Activated CD4-positive, alpha-beta T cell treated with anti-CD3 and anti-CD28 coated beads, Interleukin-2, amount 50 U/mL, for 48 hours (primary cell): ENCODE measurements around the gene FAM25A.
"Not testable (repeated sequence)": the region's sequence is repeated elsewhere in the genome, so short reads cannot be mapped to it uniquely, and the experiment has no call there.

ENCODE experiments used
- DNase-seq, 2 experiments: peaks; one replicate each; pipeline ENCODE4 v3.0.0-alpha.2; 2020

Gene FAM25A

DNA sequence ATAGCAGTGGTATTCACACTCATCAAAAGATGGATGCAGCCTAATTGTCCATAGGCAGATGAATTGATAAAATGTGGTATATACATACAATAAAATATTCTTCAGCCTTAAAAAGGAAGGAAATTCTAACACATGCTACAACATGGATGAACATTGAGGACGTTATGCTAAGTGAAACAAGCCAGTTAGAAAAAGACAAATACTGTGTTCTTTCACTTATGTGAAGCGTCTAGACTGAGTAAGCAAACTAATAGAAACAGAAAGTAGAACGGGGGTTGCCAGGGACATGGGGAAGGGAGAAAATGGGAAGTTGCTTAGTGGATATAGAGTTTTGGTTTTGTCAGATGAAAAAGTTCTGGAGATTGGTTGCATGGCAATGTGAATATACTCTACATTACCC, 6.6 kb upstream of the FAM25A start:
- not testable (repeated sequence) for DNase-seq

DNA sequence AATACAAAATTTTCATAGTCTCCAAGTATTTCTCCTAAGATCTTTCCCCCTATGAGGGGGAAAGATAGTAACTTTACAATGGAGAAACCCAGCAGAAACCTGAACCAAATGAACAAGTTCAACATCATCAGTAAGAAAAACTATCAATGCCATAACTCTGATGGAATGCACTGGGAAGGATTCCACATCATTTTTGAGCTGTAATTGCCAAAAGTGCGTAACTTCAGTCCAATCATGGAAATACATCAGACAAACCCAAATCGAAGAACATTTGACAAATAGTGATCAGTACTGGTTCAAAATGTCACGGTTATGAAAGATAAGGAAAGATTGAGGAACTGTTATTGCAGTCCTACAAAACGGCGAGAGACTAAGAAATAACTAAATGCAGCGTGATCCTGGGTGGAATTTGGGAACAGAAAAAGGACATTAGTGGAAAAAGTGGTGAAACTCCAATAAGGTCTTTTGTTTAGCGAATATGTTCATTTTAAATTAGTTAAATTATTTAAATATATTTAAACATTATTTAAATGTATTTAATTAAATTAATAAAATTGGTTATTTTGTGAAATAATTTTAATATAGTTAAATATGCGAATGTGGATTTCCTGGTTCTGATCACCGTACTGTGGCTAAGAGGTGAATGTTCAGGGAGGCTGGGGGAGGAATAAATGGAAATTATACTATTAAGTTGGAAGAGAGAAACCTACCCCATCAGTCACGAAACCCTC, 4.9 kb upstream of the FAM25A start:
- not testable (repeated sequence) for DNase-seq

DNA sequence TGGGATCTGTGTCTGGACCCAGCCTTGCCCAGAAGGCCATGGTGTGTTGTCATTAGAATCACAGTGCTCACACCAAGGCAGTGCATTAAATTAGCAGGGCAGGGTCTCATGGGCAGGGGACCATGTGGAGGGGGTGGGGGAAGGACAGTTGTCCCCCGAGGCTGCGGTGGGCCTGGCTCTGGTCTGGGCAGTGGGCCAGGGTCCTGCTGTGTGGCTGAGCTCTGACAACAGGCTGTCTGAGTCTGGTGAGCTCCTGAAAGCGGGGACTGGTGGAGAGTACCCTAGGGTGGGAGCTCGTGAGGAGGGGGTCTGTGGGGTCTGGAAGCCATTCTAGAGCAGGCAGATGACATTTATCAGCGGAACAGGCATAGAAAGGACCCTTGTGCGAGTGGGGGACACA, 2.0 kb upstream of the FAM25A start:
- not testable (repeated sequence) for DNase-seq

DNA sequence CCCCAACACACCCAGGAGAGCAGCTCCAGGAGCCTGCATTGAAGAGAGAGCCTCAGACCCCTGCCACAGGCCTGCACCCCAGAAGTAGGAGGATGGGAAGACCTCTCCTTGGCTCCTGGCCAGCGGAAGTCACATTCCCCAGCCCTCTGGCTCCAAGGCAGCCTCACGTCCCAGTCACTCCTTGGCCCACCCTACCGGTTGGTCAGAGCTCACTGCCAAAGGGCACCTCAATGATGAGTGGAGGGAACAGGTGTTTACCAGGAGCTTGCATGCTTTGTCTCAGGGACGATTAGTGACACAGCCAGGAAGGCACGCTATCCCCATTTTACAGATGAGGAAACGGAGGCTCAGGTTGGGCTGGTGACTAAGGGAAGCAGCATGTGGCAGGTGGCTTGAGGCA, 1.0 kb upstream of the FAM25A start:
- DNase-seq: not testable (repeated sequence)

DNA sequence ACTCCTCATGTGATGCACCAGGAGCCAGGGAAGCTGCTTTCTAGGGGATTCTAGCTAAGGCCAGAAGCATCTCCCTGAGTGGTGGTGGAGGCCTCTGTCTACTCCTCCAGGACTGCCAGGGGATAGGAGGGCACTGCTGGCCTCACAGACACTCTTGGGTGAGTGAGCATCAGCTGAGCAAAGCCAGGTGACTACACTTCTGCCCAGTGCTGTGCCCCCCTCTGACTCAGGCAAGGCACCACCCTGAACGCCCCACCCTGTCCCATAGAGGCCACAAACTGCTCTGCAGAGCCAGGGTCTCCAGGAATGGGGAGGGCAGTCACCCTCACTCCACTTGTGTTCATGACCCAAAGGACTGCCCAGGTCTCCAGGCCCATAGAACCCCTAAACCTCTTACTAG, 590 bp upstream of the FAM25A start:
- not testable (repeated sequence) for DNase-seq

DNA sequence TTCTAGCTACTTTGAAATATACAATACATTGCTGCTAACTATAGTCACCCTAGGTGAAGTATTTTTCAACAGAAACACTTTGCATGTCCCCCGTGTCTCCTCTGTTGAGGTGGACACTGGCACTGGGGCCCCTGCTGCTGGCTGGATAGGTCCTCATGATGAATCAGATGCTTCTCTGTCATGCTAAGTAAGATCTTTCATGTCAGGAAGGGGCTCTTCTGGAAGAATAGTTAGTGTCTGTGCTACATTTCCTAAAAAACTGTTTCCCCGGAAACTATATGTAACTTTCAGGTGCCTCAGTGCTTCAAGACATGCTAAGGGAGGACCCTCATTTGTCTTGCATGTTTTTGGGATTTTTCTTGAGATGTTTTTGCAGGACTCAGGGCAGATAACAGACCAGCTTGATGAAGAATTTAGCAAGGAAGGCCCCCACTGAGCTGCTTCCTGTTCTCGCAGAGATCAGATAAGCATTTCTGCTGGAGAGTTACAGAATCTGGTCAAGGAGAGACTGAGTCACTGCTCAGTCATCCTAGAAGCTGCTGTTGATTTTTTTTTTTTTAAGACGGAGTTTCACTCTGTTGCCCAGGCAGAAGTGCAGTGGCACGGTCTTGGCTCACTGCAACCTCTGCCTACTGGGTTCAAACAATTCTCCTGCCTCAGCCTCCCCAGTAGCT, 5.3 kb downstream of the FAM25A start:
- peak; percentile 16 to 38 for DNase-seq

DNA sequence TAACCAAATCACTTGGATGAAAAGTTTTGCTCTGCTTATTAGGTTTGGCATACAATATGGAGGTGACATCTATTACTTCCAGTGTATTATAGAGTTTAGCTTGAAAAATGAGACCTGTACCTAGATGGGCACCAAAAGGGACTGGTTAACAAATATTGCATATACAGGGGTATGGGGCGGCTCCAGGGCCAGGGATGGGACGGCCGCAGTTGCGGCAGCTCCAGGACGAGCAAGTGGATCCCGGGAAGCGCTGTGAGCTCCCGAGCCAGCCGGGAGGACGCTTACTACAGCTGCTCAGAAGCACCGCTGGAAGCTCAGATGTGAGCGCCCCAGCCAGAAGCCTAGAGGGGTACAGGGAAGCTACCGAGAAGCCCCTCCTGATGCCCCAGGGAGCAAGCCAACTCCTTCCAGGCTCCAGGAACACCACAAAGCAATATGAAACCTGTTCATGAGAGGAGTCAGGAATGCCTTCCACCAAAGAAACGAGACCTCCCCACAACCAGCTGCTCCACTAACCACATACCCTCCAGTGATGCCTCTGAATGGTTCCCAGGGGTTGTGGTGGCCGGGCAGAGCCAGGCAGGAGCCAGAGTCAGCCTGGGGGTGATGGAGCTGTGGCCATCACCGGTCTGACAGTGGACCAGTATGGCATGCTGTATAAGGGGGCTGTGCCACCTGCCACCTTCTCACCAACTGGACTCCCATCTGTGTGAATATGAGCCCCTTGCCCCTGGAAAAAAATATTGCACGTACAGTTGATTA, 6.8 kb downstream of the FAM25A start:
- DNase-seq: not testable (repeated sequence)

DNA sequence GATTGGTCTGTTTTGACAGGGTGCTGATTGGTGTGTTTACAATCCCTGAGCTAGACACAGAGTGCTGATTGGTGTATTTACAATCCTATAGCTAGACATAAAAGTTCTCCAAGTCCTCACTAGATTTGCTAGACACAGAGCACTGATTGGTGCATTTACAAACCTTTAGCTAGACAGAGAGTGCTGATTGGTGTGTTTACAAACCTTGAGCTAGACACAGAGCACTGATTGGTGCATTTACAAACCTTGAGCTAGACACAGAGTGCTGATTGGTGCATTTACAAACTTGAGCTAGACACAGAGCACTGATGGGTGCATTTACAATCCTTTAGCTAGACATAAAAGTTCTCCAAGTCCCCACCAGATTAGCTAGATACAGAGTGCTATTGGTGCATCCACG, 10.3 kb downstream of the FAM25A start:
- not testable (repeated sequence) for DNase-seq

DNA sequence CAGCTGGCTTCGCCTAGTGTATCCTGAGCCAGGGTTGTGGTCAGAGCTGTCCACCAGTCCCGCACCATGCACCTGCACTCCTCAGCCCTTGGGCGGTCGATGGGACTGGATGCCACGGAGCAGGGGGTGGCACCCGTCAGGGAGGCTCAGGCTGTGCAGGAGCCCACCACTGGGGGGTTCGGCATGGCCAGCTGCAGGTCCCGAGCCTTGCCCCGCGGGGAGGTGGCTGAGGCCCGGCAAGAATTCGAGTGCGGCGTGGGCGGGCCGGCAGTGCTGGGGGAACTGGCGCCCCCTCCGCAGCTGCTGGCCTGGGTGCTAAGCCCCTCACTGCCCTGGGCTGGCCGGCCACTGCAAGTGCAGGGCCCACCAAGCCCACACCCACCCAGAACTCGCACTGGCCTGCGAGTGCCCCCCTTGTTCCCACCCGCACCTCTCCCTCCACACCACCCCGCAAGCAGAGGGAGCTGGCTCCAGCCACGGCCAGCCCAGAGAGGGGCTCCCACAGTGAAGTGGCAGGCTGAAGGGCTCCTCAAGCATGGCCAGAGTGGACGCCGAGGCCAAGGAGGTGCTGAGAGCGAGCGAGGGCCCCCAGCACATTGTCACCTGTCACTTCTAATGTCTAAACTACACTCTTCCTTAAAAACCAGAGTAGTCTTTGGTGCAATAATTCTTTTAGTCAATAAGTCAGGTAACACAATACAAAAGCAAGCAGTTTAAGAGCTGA, 11.0 kb downstream of the FAM25A start:
- DNase-seq: no peak

DNA sequence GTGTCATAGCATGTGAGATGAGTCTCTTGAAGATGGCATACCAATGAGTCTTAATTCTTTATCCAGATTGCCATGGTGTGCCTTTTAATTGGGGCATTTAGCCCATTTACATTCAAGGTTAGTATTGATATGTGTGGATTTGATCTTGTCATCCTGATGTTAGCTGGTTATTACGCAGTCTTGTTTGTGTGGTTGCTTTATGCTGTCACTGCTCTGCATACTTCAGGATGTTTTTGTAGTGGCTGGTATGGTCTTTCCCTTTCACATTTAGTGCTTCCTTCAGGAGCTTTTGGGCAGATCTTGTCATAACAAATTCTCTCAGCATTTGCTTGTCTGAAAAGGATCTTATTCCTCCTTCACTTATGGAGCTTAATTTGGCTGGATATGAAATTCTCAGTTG, 16.5 kb downstream of the FAM25A start:
- no peak for DNase-seq

DNA sequence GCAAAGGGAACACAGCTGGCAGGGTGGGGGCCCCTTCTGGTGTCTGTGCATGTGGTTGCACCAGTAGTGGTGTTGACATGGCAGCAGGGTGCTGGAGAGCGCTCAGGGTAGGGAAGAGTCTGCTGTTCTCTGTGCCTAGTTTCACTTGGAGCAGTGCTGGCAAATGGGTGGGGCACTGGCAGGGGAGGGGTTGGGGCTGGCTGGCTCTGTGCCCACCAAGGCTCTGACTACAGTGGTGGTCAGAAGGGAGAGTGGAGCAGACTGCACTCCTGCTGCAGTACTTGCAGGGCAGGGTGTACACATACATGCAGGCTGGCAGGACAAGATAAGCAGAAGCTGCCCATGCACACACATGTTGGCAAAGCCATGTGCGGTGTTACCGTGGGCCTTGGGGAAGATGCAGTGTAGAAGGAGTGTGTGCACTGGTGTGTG, 18.2 kb downstream of the FAM25A start:
- DNase-seq: no peak

DNA sequence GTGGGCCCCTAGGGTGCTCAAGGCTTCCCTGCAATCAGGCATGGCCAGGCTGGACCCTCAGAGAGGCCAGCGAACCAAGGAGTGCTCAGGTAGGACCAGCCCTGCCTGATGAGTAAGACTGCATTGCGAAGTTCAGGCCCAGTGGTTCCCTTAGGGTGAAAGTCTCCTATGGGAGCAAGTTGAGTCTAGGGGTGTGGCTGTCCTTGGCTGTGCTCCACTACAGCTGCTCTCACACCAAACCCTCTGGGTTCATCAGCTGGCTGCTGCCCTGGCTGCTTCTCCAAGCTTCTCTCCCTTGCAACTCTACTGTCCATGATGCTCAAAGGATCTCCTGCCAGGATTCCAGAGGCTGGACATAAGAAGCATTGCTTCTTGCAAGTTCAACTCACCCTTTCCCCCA, 18.7 kb downstream of the FAM25A start:
- DNase-seq: no peak

DNA sequence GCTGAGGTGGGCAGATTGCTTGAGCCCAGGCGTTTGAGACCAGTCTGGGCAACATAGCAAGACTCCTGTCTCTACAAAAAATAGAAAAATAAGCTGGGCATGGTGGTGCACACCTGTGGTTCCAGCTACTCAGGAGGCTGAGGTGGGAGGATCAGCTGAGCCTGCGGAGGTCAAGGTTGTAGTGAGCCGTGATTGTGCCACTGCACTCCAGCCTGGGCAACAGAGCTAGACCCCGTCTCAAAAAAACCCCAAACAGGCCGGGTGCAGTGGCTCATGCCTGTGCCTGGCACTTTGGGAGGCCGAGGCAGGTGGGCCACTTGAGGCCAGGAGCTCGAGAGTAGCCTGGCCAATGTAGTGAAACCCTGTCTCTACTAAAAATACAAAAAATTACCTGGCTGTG, 23.5 kb downstream of the FAM25A start:
- DNase-seq: not testable (repeated sequence)

DNA sequence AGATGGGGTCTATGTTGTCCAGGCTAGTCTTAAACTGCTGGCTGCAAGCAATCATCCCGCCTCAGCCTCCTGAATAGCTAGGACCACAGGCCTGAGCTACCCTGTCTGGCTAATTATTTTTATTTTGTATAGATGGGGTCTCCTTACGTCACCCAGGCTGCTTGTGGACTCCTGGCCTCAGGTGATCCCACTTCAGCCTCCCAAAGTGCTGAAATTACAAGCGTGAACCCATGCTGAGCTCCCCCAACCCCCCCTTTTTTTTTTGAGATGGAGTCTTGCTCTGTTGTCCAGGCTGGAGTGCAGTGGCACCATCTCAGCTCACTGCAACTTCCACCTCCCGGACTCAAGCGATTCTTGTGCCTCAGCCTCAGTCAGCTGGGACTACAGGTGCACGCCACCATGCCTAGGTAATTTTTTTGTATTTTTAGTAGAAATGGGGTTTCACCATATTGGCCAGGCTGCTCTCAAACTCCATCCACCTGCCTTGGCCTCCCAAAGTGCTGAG, 25.4 kb downstream of the FAM25A start:
- DNase-seq: no peak

DNA sequence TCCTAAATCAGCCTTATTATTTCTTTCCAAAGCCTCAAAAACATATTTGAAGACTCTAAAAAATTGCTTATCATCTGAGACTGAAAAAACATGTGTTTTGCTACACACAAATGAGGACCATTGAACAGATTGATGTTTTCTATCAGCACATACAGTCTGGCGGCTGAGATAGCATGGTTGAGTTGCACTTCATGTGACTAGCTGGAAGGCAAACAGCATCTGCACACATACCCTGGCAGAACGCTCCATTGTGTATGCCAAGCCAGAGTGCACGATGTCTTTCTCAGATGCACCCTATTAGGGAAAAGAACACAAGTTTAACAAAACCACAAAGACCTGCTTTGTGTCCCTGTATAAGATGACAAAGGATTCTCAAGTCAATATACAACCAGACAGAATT, 33.0 kb downstream of the FAM25A start:
- no peak for DNase-seq

DNA sequence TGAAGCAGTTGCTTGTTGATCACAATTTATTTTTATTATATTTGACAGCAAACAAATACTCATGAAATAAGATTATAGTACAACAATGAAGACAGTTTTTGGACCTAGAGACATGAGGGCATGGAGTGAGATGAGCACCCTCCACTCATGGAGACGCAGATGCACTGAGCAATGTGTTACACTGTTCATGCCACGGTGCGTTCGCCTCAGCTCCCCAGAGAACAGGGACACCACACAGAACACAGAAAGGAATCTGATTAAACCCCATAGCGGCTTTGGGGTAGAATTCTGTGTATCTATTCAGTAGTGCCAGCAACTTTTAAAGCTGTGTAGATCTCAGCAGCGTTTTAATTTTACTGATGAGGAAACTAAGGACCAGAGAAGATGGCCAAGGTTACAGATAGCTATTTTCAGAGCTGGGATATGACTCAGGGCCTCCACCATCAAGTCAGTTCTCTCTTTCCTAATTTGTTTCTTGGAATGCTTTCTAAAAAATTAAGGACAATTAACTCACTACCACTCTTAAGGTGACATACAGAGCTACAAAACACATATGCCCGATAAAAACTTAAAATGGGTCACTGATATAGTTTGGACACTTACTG, 33.6 kb downstream of the FAM25A start:
- no peak for DNase-seq

DNA sequence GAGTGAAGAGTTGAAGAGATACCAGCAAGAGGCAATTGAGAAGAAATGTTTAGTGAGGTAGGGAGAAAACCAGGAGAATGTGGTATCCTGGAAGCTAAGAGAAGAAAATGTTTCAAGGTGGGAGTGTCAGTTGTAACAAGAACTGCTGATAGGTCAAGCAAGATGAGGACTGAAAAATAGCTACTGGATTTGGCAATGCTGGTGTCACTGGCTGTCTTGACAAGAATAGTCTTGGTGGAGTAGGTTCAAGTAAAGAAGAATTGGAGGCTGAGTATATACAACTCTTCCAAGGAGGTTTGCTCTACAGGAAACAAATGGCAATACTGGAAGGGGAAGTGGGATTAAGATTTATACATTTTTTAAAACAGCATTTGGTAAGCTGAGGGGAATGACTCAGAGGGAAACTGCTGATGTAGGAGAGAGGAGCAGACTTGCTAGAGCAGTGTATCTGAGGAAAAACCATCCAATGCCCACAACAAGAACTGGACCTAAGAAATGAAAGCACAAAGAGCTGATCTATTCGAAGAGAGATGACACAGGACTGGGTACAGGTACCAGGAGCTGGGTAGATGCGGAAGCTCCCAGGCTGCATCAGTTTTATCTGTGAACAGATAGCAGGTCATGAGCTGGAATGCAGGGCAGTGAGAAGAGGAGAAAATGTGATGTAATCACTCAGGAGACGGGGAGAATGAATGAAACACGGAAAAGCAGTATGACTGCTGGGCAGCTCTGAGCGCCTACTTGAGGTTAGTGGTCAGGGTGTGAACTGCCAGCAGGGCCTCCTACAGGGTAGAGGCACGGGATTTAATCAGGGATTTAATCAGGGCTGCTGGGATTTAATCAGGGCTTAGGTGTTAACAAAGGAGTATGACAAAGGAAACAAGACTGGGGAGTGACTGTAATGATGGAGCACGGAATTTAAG, 34.5 kb downstream of the FAM25A start:
- DNase-seq: peak; percentile 8 to 12

DNA sequence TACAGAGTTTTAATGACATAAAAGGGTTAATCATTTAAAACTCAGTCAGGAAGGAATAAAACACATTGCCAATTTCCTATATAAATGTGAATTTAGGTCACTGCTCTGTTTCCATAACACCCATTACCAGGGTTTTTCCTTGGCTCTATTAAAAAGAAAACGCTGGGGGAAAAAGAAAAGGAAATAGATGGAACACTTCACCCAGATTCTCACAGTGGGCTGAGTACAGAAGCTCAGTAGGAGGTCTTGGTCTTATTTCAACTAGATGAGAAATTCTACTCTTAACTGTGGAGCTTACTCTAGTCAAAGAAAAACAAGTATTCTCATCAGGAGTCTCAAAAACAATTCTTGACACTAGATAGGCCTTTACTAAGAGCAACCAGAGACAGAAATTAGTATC, 38.1 kb downstream of the FAM25A start:
- no peak for DNase-seq

DNA sequence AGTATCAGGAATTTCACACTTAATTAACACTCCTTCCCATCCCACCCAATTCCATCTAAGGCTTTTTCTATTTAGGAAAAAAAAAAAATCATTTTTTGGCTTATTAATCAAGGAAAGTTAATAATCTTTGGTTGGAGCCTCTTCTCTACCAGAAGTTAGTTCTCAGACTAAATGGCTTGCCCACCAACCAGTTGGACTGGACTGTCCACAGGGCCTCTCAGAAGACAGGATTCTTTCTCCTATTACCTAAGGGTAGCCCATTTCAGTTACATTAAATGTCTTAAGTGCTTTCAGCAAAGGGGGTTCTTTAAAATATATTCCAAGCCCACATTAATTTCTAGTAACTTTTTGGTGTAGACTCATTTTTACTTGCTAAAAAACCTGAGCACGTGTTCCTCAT, 39.3 kb downstream of the FAM25A start:
- no peak for DNase-seq

DNA sequence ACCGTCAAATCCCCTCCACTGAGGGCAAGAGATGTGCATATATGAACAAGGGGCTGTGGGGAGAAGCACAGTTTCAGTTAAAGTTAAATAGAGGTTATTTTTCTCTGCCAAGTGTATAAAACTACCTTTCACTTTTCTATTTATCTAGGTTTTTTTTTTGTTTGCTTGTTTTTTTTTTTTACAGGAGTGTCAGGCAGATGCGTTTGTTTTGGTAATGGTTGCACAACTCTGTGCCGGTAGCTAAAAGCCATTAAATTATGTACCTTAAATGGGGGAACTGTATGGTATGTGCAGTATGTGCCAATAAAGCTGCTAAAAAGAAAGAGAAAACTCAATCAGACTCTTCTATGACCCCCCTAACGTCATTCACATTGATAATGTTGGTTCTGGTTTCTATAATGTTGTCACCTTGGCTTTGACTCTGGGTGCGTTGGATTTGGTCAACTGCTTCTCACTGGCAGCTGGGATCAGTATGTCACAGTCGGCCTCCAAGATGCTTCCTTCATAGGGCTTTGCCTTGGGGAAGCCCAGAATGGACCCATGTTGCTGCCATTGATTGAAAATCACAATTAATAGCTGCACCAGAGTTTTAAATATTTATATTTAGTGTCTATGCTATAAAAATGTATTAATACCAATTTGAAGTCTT, 40.3 kb downstream of the FAM25A start:
- DNase-seq: no peak

DNA sequence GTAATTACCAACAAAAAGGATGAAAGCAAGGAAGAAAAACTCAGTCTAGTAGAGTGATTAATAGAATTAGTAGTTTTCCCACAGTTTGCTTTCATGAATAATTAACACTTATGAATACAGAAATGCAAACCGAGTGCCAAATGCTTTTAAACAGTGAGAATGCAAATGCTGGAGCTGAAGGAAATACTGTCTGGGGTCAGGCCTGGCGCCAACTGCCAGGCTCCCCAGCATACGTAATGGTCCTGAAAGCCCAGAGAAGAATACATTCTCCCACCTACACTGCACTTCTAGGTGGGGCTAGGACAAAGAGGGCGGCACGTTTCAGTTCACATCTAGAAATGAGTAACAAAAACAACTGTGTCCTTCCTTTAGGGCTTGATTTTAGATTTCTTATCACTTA, 44.6 kb downstream of the FAM25A start:
- DNase-seq: no peak
